GM12891 (cell line): ENCODE measurements around the gene BAK1.
"Not testable (repeated sequence)": the region's sequence is repeated elsewhere in the genome, so short reads cannot be mapped to it uniquely, and the experiment has no call there.

ENCODE experiments used
- PAX5 ChIP-seq: IDR thresholded peaks from 2 replicates; pipeline ENCODE4 v1.6.1; 2011; ENCODE audit warnings: low read length, moderate library complexity, mild to moderate bottlenecking; ENCODE audit not compliant: insufficient read depth, severe bottlenecking
- POLR2A ChIP-seq: IDR thresholded peaks from 2 replicates; pipeline ENCODE4 v1.6.1; 2011; ENCODE audit warnings: low read depth, low read length, control low read depth
- POLR2AphosphoS5 ChIP-seq: IDR thresholded peaks from 2 replicates; pipeline ENCODE4 v1.6.1; 2011; ENCODE audit warnings: low read depth, low read length, control low read depth
- SPI1 ChIP-seq: IDR thresholded peaks from 2 replicates; pipeline ENCODE4 v1.6.1; 2011; ENCODE audit warnings: low read depth, low read length, control low read depth
- TAF1 ChIP-seq: IDR thresholded peaks from 2 replicates; pipeline ENCODE4 v1.6.1; 2011; ENCODE audit warnings: low read depth, low read length, control low read depth

DNA sequence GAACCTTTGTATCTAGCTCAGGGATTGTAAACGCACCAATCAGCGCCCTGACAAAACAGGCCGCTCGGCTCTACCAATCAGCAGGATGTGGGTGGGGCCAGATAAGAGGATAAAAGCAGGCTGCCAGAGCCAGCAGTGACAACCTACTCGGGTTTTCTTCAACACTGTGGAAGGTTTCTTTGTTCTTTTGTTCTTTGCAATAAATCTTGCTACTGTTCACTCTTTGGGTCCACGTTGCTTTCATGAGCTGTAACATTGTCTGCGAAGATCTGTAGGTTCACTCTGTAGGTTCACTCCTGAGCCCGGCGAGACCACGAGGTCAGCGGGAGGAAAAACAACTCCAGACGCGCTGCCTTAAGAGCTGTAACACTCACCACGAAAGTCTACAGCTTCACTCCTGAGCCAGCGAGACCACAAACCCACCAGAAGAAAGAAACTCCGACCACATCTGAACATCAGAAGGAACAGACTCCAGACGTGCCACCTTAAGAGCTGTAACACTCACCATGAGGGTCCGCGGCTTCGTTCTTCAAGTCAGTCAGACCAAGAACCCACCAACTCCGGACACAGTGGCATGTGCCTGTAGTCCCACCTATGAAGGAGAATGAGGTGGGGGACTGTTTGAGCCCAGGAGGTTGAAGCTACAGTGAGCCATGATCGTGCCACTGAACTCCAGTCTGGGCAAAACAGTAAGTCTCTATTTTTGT is 46.8 kb downstream of the BAK1 start:
- not testable (repeated sequence) for TF ChIP-seq POLR2A, POLR2AphosphoS5, TAF1, SPI1, PAX5
